ENCODE results near the gene SYNJ2.

SYNJ2 gene

DNA sequence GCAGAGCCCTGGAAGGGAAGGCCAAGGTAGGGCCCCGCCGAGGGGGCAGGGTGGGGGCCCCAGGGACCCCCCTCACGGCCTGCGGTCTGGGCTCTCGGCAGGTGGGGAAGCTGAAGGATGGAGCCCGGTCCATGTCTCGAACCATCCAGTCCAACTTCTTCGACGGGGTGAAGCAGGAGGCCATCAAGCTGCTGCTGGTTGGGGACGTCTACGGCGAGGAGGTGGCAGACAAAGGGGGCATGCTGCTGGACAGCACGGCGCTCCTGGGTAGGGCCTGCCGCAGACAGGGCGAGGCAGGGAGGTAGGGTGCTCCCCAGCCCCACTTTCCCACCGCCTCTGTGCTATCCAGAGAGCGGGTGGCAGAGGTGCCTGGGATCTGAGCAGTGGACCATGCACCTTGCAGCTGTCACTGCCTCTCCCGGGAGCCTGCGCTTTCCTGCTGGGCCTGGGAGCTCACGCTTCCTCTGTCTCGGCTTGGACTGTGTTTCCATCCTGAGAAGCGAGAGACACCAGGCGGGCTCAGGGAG is 83.1 kb downstream of the SYNJ2 start:
- no peak for DNase-seq

DNA sequence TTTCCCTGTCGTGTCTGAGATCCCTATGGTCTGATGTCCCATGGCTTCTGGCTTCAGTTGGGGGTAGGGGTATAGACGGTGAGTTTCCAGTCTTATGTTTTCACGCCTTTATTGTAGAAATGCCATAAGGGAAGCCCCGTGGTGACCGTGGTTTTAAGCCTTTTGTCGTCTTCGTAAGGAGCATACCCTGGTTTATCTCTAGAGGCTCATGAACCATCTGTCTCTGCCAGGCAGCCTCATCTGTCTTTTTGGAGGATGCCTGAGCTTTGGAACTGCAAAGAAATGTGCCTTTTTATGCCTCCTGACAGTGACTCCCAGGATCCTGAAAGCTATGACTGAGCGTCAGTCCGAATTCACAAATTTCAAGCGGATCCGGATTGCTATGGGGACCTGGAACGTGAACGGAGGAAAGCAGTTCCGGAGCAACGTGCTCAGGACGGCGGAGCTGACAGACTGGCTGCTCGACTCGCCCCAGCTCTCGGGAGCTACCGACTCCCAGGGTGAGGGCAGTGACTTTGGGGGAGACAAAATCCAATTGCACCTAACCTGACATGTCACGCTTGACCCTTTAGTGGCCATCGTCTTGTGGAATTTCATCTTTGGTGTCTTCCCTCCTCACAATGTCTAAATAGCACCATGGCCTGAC is 84.6 kb downstream of the SYNJ2 start:
- DNase-seq: no peak

DNA sequence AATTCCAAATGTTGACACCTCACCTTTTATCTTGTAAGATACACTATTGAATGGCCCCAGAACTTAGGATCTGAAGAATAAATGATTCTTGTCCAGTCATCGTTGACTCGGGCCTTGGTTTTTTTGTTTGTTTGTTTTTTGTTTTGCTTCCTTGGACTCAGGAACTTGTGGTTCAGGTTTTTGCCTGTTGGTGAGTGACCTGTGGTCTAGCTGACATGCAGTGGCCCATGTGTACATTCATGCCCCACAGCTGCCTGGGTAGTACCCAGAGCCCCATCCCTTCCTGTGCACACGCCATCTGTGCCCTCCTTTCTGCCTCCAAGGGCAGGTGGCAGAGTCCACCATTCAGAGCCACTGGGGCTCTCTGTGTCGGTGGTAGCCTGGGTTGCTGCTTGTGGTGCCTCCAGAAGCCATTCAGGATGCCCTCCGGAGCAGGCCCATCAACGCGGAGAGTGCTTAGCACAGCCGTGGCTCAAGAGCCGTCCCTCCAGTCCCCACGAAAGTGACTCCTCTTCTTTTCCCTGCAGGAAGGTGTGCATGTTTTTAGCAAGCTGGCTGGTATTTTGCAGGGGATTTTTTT is 85.9 kb downstream of the SYNJ2 start:
- DNase-seq: no peak

DNA sequence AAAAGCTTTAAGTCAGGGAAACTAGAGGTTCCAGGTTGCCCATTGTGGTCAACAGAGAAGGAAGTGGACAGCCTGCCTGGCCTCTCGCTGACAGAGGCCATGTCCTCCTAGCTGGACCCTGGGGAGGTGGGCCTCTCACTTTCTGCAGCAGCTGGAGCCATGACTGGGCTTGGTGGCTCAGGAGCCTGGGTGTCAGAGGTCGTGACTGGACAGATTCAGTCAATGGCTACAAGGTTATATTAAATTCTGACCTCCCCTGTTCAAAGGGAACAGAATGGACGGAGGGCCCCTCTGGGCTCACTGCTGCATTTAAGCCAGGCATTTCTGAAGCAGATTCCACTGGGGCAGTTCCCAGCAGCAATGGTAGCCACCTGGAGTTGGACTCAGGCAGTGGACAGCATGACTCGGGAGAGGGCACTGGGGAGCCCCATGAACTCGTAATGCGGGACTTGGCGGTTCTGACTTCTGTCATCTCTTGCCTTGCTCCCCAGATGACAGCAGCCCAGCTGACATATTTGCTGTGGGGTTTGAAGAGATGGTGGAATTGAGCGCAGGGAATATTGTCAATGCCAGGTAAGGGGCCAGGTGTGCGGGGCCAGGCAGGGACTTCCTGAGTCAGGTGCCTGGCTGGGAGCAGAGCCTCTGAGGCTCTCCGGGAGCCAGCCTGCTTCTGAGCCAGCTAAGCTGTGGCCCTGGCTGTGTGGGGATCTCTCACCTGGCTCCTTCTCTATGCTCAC is 86.7 kb downstream of the SYNJ2 start:
- DNase-seq: no peak

DNA sequence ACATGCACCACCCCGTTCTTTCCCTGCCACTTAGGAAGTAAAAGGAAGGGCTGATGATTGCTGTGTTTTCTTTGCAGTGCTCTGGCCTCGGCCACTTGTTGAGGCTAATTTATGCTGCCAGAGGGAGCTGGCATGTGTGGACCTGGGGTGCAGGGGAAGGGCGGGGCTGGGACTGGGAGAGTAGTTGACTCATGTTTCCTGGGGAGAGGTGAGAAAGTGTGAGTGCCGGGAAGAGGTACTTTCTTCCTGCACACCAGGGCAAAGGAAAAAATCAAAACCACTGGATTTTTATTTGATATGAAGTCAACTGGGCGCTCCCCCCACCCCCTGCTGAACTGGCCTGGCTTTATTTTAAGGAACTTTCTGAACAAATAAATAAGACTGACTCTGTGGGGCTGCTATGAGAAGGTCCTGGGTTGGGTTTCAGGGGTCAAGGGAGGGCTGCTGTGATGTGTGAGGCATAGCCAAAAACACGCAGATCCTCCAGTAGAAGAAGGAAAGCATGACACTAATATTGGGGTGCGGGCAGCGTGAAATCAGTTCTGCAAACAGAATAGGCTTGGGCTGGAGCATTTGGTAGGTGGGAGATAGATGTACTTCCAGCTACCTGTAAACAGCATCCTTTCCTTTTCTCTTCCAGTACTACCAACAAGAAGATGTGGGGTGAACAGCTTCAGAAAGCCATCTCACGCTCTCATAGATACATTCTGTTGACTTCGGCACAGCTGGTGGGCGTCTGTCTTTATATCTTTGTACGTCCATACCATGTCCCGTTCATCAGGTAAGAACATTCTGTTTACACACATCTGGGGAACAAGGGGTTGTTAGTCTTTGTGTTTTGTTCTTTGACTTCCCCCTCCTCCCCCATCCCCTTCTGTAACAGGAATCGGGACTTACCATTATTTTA is 87.5 kb downstream of the SYNJ2 start:
- DNase-seq: peak; percentile 16

DNA sequence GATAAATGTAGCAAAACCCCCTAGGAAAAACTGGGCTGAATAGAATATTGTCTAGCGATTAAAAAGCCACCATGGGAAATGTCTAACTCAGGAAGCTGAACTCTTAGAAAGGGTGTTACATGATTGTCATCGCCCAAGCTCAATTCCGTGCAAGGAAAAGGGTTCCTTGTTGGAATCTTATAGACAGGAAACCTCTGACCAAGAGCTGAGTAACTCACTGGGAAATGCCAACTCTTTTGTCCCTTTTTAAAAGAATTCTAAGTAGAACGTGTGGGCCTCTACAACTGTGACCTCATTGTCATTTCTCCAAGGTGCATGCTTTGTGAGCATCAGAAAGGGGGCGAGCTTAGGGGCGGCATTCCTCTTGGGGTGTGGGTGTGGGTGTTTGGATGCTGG is 88.1 kb downstream of the SYNJ2 start:
- DNase-seq: no peak

DNA sequence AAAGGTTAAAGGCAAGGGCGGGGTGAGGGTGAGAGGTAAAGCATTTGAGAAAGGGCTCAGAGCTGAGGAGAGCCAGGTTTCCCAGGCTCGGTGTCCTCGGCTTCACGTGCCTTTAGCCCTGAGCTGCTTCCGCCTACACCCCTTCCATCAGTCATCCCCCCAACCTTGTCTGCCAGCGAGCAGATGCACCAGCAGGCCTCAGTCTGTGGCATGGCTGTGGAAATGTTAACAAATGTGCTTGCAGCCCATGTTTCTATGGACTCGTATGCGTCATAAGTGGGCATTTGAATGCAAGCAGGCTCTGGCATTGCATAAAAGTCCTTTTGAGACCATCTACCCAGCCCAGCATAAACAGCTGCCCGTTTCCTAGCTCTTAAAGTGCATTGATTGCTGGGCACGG is 88.8 kb downstream of the SYNJ2 start:
- DNase-seq: no peak

DNA sequence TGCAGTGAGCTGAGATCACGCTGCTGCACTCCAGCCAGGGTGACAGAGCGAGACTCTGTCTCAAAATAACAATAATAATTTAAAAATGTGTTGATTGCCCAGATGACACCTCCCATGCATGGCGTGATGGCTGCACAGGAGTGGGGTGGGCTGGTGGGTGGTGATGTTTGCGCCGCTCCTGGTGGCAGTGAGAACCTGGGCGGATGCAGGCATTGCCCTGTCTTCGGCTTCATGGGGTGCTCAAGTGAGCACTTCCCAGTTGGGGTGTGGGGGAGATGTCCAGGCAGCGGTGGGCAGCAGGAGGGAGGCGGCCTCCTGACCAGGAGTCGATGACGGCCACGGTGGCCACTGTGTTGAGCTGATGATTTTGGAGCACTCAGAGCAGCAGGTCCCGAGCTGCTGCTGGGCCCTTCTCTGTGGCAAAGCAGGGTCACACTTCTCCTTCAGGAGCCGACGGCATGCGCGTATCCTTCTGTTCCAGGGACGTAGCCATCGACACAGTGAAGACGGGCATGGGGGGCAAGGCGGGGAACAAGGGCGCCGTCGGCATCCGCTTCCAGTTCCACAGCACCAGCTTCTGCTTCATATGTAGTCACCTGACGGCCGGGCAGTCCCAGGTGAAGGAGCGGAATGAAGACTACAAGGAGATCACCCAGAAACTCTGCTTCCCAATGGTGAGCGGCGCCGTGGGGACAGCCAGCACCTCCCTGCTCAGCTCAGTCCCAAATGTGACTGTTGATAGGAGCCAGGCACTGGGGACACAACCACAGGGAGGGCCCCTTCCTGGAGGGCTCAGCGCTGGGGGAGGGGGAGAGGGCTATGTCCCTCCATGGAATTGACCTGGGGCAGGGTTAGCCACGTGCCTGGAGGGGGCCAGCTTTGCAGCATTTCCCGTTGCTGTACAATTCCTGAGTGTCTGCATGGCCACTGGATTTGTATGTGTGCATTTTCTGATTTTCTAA is 89.7 kb downstream of the SYNJ2 start:
- DNase-seq: no peak

DNA sequence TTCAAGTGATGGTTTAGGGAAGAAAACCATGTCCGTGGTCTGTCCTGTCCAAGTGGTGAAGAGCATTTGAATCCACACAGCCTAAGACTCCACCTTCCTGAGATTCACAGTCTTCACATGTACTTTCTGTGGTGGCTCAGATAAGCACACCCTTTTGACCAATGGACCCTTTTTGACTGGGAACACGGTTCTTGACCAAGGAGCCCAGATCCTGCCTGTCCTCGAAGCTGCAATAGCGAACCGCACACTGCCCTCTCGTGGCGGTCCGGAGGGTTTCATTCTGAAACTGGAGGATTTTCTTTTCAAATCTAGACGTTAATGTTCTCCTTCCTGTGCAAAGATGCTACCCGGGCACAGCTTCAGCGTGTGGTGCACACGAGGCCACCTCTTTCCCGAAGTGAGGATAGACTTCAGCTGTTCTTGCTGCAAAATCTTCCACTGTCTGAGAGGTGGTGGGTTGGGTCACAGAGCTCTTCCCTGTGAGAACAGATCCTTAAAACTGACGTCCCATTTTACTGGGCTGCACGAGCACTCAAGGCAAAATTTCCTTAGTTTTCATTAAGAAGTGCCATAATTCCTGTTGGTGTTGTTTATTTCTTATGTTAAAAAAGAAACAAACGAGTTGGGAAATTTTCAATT is 90.5 kb downstream of the SYNJ2 start:
- peak; percentile 37 for DNase-seq

DNA sequence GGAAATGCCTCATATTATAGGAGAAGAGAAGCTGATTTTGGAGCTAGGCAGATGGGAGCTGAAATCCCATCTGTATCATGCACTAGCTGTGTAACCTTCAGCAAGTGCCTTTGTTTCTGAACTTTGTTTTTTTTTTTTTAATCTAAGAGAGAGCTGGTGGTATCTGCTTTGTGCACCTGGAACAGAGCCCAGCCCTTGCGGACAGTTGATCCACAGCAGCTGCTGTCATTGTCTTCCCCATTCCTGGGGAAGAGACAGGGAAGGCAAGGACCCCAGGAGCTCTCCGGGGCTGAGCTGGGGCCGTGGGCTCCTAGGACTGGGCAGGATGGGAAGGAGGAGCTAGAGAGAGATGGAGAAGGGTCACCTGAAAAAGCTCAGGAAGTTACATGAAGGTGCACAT is 92.1 kb downstream of the SYNJ2 start:
- no peak for DNase-seq

DNA sequence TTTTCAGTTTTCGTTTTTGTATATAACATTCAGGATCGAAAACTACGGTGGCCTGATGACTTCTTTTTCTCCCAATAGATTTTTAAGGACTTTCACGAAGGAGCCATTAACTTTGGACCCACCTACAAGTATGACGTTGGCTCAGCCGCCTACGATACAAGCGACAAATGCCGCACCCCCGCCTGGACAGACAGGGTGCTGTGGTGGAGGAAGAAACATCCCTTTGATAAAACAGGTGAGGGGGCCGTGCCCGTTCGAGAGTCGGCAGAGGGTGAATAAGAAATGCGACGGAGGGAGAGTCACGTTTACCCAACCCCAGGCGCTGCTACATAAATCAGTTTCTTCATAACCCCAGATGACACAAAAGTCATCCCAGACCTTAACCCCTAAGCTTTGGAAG is 94.9 kb downstream of the SYNJ2 start:
- DNase-seq: no peak

DNA sequence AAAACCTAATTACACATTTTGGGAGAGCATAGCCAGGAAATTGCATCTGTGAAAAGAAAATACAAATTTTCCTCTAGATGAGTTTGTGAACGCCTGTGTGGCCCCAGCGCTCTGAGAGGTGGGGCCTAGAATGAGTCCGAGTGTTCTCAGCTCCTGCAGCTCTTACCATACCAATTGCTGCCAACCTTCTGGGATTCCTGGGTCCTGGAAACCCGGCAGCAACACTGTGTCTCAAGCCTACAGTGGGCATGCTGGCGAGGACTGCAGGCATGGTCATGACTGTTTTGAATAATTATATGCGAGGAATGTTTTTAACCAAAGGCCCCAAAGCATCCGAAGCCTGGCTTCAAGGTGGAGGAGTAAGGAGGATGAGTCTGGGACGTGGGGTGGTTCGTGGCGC is 96.0 kb downstream of the SYNJ2 start:
- DNase-seq: no peak

DNA sequence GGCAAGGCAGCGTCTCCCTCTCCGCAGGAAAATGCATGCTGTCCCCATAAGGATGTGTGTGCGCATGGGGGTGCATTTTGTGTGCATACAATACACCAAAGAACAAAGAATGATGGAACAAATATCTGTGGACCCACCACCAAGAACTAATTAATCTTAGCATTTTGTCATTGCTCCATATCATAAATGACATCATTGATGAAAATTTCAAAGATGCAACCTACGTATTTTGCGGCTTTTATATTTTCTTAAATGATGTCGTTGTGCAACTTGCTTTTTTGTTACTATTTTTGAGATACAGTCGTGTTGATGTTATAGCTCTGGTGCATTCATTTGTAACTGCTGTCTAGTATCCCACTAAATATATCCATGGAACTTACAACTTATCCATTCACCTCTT is 96.7 kb downstream of the SYNJ2 start:
- no peak for DNase-seq

DNA sequence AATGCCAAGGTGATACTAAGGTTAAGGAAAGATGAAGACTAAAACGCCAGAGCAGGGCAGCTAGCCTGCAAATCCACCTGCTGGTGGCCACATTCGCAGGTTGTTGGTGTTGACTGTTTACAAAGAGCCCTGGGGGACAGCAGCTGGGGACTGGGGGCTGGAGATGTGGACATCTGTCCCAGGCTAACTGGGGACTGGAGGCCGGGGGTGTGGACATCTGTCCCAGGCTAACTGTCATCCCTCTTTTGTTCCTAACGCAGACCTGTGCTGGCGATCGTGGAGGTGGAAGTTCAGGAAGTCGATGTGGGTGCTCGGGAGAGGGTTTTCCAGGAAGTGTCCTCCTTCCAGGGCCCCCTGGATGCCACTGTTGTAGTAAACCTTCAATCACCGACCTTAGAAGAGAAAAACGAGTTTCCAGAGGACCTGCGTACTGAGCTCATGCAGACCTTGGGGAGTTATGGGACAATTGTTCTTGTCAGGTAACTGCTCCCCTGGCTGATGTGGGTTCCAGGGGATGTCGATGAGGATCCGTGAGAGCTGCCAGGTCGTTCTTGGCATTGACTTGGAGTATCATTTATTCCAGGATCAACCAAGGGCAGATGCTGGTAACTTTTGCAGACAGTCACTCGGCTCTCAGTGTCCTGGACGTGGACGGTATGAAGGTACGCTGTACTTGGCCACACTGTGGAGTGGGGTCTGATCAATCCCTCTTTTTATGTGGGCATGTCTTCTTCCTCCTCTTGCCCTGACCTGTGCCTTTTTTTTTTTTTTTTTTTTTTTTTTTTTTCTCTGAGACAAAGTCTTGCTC is 99.4 kb downstream of the SYNJ2 start:
- DNase-seq: no peak

DNA sequence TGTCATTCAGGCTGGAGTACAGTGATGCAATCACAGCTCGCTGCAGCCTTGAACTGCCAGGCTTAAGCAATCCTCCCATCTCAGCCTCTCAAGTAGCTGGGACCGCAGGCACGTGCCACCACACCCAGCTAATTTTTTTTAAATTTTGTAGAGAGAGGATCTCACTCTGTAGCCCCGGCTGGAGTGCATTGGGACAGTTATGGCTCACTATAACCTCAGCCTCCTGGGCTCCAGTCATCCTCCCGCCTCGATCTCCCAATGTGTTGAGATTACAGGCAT is 99.9 kb downstream of the SYNJ2 start:
- DNase-seq: no peak

DNA sequence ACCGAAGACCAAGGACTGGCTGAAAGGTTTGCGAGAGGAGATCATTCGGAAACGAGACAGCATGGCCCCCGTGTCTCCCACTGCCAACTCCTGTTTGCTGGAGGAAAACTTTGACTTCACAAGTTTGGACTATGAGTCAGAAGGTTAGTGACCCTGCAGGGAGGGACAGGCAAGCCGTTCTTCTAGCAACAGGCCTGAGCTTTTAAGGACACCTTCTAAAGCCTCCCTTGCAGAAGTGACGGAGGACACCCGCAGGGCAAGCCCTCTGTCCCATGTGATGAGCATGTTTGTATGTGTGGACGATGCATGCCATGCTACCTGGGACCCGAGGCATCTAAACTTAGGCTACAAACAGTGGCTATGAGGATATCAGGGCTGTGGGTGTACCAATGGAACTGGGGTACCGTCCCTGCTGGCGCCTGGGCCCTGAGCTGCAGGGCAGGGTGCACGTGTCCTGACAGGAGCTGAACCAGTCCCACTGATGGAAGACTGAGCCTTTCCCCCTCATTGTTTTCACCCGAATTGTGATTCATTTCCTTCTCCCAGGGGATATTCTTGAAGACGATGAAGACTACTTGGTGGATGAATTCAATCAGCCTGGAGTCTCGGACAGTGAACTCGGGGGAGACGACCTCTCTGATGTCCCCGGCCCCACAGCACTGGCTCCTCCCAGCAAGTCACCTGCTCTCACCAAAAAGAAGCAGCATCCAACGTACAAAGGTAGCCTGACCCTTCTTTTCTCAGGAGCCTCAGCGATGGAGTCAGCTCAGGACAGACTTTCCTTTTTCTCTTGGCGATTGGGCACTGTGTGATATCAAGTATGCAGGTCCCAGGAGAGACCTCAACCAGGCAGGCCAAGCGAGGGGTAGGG is 102.0 kb downstream of the SYNJ2 start:
- DNase-seq: no peak

DNA sequence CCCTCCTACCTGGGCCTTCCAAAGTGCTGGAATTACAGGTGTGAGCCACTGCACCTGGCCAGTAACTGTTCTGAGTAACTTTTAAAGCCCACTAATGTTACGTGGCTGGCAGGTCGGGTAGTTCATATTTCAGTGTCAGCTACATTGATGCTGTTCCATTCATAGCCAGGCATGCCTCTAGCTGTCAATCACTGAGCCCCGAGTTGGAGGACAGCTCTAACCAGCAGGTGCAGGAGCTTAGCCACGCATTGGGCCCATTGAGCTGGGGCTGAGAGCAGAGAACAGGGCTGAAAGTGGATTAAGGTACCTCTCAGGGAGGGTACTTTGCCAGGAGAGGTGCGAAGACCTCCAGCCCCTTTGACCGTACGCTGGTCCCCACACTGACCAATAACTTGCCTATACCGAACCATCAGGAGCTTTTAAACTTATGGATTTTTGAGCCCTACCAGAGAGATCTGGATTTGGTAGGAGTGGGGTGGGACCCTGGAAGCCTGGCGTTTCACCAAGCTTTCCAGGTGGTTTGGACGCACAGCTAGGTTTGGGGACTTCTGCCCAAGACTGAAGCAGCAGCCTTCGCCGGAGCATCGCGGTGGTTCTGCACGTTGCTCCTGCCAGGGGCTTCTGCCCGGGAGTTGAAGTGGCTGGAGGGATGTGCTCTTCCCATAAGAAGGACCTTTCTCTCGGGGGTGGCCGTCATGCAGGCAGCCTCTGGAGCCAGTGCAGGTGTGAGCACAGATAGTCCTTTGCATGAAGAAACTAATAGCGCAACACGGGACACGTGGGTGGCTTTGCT is 103.8 kb downstream of the SYNJ2 start:
- no peak for DNase-seq

DNA sequence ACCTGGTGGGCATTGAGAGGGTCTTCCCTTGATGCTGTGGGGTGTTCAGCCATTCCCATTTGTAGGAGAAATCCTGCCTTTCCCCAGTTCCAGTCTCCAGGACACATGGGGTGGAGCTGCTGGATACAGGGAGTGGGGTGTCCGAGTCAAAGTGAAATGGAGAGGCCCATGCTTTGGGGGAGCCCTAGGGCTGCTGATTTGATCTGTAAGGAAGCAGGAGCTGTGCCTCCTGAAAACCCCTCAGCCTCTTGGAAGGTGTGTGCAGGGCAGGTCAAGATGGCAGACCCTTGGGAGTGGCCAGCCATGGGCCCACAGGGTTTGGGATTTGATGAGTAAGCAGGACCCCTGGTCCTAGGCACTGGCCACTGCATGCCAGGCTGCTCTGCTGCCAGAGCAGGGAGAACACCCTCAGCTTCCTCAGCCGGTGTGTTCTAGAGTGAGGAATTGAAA is 104.4 kb downstream of the SYNJ2 start:
- no peak for DNase-seq

Data from kidney glomerular epithelial cell (primary cell).